NOMO-1 (cell line): Measurements from ENCODE around the gene IL1RAP.
A peak's percentile ranks its signal among the peaks of the same experiment; 100 is the strongest.
"Not testable (repeated sequence)": the region's sequence is repeated elsewhere in the genome, so short reads cannot be mapped to it uniquely, and the experiment has no call there.

Source experiments
- DNase-seq, 2 experiments: peaks; one replicate each; lab custom pipeline; 2025; ENCODE audit not compliant: unreplicated experiment in 2 of 2; lab: John Stamatoyannopoulos, UW

The IL1RAP gene

GRCh38 chr3:190645932-190646460, 132.1 kb downstream of the IL1RAP start:
- no peak for DNase-seq

DNA sequence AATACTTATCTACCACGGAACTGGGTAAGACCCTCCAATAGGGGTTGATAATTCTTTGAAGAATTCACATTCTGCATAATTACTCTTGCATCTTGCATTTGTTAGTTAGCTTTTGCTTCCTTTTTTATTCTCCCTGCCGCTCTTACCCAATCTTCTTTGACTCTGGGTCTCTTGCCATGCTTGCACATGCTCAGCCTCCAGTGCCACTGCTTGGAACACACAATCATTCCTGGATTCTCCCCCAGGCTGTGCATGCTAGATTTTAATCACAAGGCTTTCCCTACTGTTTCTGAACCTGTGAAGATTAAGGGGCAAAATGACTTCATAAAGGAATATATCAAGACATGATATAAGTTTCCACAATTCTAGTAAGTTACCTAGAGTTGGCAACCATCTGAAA, 133.1 kb downstream of the IL1RAP start:
- DNase-seq, result peak; percentile 8 to 29

DNA sequence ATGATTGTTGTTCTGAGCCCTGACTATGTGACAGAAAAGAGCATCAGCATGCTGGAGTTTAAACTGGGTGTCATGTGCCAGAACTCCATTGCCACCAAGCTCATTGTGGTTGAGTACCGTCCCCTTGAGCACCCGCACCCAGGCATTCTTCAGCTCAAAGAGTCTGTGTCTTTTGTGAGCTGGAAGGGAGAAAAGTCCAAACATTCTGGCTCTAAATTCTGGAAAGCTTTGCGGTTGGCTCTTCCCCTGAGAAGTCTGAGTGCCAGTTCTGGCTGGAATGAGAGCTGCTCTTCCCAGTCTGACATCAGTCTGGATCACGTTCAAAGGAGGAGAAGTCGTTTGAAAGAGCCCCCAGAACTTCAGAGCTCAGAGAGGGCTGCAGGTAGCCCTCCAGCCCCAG, 142.0 kb downstream of the IL1RAP start:
- no peak for DNase-seq

- DNase-seq, result no peak
Measured at GRCh38 chr3:190658106-190658505, 144.2 kb downstream of the IL1RAP start.

GRCh38 chr3:190666821-190667220, 152.9 kb downstream of the IL1RAP start:
- no peak for DNase-seq

- DNase-seq, result no peak
Measured at GRCh38 chr3:190671658-190672057, 157.8 kb downstream of the IL1RAP start.

- no peak for DNase-seq
Measured at GRCh38 chr3:190673148-190673547, 159.3 kb downstream of the IL1RAP start.

- no peak for DNase-seq
Measured at GRCh38 chr3:190676481-190676880, 162.6 kb downstream of the IL1RAP start.

DNA sequence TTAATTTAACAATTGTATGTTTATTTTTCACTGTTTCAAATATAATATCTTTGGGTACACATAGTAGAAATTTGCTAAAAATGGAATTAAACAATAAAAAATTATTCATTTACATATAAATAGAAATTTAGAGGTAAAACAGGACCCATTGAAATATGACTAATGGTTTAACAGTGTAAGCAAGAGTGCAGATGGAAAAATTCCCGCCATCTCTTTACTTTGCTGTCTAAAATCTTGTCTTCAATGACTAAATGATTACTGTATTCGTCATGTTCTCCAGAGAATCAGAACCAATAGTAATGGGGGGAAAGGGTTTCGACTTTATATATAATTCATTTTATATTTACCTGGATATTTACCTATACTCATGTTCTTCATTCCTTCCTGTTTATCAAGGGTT, 163.1 kb downstream of the IL1RAP start:
- DNase-seq, result no peak

DNA sequence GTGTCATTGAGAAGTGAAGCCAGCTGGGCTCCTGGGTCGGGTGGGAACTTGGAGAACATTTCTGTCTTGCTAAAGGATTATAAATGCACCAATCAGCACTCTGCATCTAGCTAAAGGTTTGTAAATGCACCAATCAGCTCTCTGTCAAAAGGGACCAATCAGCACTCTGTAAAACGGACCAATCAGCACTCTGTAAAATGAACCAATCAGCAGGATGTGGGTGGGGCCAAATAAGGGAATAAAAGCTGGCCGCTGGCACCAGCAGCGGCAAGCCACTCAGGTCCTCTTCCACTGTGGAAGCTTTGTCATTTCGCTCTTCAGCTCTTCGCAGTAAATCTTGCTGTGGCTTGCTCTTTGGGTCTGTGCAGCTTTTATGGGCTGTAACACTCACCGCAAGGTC, 164.0 kb downstream of the IL1RAP start:
- not testable (repeated sequence) for DNase-seq

GRCh38 chr3:190680691-190681090, 166.8 kb downstream of the IL1RAP start:
- DNase-seq, result no peak

GRCh38 chr3:190684776-190685175, 170.9 kb downstream of the IL1RAP start:
- no peak for DNase-seq

GRCh38 chr3:190686011-190686410, 172.1 kb downstream of the IL1RAP start:
- DNase-seq, result no peak

DNA sequence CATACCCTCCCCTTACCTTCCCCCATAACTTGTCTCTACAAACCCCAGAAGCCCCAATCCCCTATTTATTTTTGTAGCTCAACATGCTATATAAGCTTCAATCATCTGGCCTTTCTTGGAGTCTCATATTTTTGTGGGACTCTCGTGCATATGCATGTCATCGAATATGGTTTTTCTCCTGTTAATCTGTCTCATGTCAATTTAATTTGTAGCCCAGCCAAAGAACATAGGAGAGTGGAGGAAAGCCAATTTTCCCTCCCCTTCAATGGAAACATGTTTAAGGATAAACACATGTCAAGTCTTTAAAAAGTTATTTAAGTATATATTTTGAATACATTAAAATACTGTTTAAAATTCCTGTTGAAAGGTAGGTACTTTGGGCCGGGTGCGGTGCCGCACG, 176.4 kb downstream of the IL1RAP start:
- DNase-seq, result no peak

DNA sequence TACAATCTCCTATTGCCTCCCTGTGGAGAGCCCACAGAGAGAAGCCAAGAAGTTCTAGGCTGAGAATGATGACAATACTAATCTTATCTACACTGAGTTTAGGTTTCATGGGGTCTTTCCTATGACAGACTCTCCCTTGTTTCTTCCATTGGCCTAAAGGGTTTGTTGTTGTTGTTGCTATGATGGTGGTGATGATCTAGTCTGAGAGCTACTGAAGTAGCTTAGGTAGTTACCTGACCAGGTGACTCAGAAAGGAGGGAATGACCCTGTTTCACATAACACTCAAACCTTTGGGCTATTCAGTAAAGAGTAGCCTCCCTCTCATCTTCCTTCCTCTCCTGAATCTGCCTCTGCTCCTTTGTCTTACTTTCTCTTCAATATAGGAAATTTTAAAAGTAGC, 178.4 kb downstream of the IL1RAP start:
- DNase-seq, result no peak

DNA sequence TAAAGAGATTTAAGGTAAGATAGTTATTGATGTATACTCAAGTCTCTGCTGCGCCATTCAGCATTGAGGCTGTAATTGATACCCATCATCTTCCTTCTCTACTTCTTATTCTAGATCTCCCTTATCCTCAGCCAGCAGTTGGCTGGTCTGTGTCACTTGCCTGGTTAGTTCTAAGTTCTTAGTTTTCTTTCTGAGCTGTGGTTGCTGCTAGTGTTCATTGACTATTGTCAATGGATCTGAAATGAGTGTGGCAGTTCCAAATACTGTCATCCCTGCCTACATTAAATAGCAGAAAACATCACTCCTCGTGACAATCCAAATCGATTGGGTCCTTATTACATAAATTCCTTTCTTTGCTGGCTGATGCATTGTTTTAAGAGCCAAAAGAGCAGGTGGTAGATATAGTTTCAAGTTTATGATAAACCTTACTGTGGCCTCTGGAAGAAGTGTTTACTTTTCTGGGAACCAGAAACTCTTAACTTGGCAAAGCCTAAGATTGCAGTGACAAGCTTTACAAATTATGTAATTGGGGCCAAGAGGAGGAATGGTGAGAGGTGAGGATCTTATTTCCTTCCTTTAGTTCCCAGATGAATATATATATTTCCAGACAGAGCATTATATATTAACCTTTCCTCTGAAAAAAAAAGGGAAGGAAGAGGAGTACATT, 180.6 kb downstream of the IL1RAP start:
- no peak for DNase-seq

GRCh38 chr3:190695225-190695624, 181.3 kb downstream of the IL1RAP start:
- DNase-seq, result no peak

- DNase-seq, result no peak
Measured at GRCh38 chr3:190695994-190696393, 182.1 kb downstream of the IL1RAP start.

DNA sequence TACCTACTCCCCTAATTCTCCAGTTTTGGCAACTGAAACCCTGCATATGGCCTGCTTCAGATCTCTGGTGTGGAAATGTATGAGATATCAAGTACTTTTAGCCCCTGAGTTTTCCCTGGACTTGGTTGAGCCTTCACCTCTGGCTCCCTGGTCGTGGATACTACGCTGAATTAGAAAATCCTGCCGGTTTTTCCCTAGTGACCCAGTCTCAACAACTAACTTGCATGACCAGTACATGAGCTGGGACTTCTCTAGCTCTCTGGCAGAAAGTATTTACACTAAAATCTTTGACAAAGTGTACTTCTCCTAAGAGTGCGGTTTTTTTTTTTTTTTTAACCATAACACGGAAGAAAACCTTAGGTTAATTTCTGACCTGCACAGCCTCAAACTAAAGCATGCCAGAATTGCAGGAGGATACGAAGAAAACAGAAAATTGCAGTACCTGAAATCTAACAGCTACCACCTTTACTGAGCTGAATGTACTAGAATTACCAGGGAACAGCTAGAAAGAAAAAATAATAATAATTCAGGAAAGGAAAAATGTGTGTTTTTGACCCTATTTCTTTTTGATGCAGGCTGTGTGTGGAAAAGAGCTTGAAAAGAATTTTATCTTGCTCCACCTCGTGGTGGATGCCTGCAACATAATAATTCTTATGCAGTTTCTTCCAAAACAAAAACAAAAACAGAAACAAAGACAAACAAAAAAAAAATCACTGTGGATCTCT, 183.1 kb downstream of the IL1RAP start:
- DNase-seq, result peak; percentile 16 to 26

- DNase-seq, result no peak
Measured at GRCh38 chr3:190697502-190697830, 183.6 kb downstream of the IL1RAP start.

GRCh38 chr3:190697901-190698300, 184.0 kb downstream of the IL1RAP start:
- no peak for DNase-seq

GRCh38 chr3:190699776-190700175, 185.9 kb downstream of the IL1RAP start:
- peak in 1 of 2 experiments; percentile 47 for DNase-seq
